HEK293 (cell line): Measurements from ENCODE around the gene PCBP1.

Experiments used
- EGR2 ChIP-seq: fragments of 450-650 bp; formaldehyde crosslinking; IDR thresholded peaks from 2 replicates; pipeline ENCODE4 v1.5.1; 2016; ENCODE audit warnings: low read depth, missing biosample characterization, missing genetic modification characterization
- GFI1B ChIP-seq: fragments of 450-650 bp; formaldehyde crosslinking; IDR thresholded peaks from 2 replicates; pipeline ENCODE4 v1.5.1; 2016; ENCODE audit warnings: missing biosample characterization, missing genetic modification characterization
- HOXD13 ChIP-seq: sonication (generic); formaldehyde crosslinking; IDR thresholded peaks from 2 replicates; pipeline ENCODE4 v1.8.0; 2022; ENCODE audit warnings: missing genetic modification reagents, borderline replicate concordance
- KLF7 ChIP-seq: fragments of 450-650 bp; formaldehyde crosslinking; IDR thresholded peaks from 2 replicates; pipeline ENCODE4 v1.5.1; 2016; ENCODE audit warnings: missing biosample characterization, missing genetic modification characterization, borderline replicate concordance
- SCRT2 ChIP-seq: fragments of 450-650 bp; formaldehyde crosslinking; IDR thresholded peaks from 2 replicates; pipeline ENCODE4 v1.5.1; 2016; ENCODE audit warnings: missing biosample characterization, missing genetic modification characterization
- SETDB1 ChIP-seq: IDR thresholded peaks from one replicate; pipeline ENCODE4 v1.6.1; 2017; ENCODE audit warnings: mild to moderate bottlenecking, low read length, moderate library complexity, mixed read lengths; ENCODE audit not compliant: insufficient read length
- SP3 ChIP-seq: fragments of 450-650 bp; formaldehyde crosslinking; IDR thresholded peaks from 2 replicates; pipeline ENCODE4 v1.5.1; 2016; ENCODE audit warnings: missing biosample characterization, missing genetic modification characterization
- SP7 ChIP-seq: fragments of 450-650 bp; formaldehyde crosslinking; IDR thresholded peaks from 2 replicates; pipeline ENCODE4 v1.5.1; 2016; ENCODE audit warnings: missing biosample characterization, missing genetic modification characterization
- ZBTB17 ChIP-seq: fragments of 450-650 bp; formaldehyde crosslinking; IDR thresholded peaks from 2 replicates; pipeline ENCODE4 v1.5.1; 2016; ENCODE audit warnings: missing biosample characterization, missing genetic modification characterization
- ZBTB21 ChIP-seq: fragments of 450-650 bp; formaldehyde crosslinking; IDR thresholded peaks from 2 replicates; pipeline ENCODE4 v1.5.1; 2017; ENCODE audit warnings: missing biosample characterization, missing genetic modification characterization
- ZNF138 ChIP-seq: fragments of 450-650 bp; formaldehyde crosslinking; IDR thresholded peaks from 2 replicates; pipeline ENCODE4 v1.5.1; 2016; ENCODE audit warnings: missing biosample characterization, missing genetic modification characterization, borderline replicate concordance
- ZNF140 ChIP-seq: fragments of 450-650 bp; formaldehyde crosslinking; IDR thresholded peaks from 2 replicates; pipeline ENCODE4 v1.5.1; 2016; ENCODE audit warnings: missing biosample characterization, missing genetic modification characterization
- ZNF155 ChIP-seq: fragments of 450-650 bp; formaldehyde crosslinking; IDR thresholded peaks from 2 replicates; pipeline ENCODE4 v1.5.1; 2016; ENCODE audit warnings: missing biosample characterization, missing genetic modification characterization
- ZNF211 ChIP-seq: fragments of 450-650 bp; formaldehyde crosslinking; IDR thresholded peaks from 2 replicates; pipeline ENCODE4 v1.5.1; 2016; ENCODE audit warnings: low read depth, missing biosample characterization, missing genetic modification characterization
- ZNF214 ChIP-seq: fragments of 450-650 bp; formaldehyde crosslinking; IDR thresholded peaks from 2 replicates; pipeline ENCODE4 v1.5.1; 2017; ENCODE audit warnings: missing biosample characterization, mild to moderate bottlenecking, missing genetic modification characterization, borderline replicate concordance
- ZNF221 ChIP-seq: fragments of 450-650 bp; formaldehyde crosslinking; IDR thresholded peaks from 2 replicates; pipeline ENCODE4 v1.5.1; 2017; ENCODE audit warnings: missing biosample characterization, missing genetic modification characterization, borderline replicate concordance
- ZNF292 ChIP-seq: fragments of 450-650 bp; formaldehyde crosslinking; IDR thresholded peaks from 2 replicates; pipeline ENCODE4 v1.5.1; 2016; ENCODE audit warnings: low read depth, missing biosample characterization, missing genetic modification characterization, borderline replicate concordance
- ZNF311 ChIP-seq: fragments of 450-650 bp; formaldehyde crosslinking; IDR thresholded peaks from 2 replicates; pipeline ENCODE4 v1.5.1; 2017; ENCODE audit warnings: missing biosample characterization, missing genetic modification characterization, borderline replicate concordance
- ZNF335 ChIP-seq: fragments of 450-650 bp; formaldehyde crosslinking; conservative IDR thresholded peaks from 2 replicates; pipeline ENCODE4 v1.5.1; 2016; ENCODE audit warnings: missing biosample characterization, missing genetic modification characterization
- ZNF404 ChIP-seq: fragments of 450-650 bp; formaldehyde crosslinking; IDR thresholded peaks from 2 replicates; pipeline ENCODE4 v1.5.1; 2017; ENCODE audit warnings: missing biosample characterization, missing genetic modification characterization
- ZNF626 ChIP-seq: fragments of 450-650 bp; sonication (Bioruptor Pico); formaldehyde crosslinking; IDR thresholded peaks from 2 replicates; pipeline ENCODE4 v1.5.1; 2018; ENCODE audit warnings: missing biosample characterization, missing genetic modification characterization, inconsistent platforms
- ZNF629 ChIP-seq: fragments of 450-650 bp; formaldehyde crosslinking; IDR thresholded peaks from 2 replicates; pipeline ENCODE4 v1.5.1; 2017; ENCODE audit warnings: missing biosample characterization, missing genetic modification characterization
- ZNF660 ChIP-seq: fragments of 450-650 bp; IDR thresholded peaks from 2 replicates; pipeline ENCODE4 v1.5.1; 2018; ENCODE audit warnings: missing biosample characterization, mild to moderate bottlenecking, missing genetic modification characterization
- TF ChIP-seq, protein P1 (sequence below): fragments of 450-650 bp; formaldehyde crosslinking; IDR thresholded peaks from 2 replicates; pipeline ENCODE4 v1.5.1; 2016; ENCODE audit warnings: missing biosample characterization, missing genetic modification characterization
- TF ChIP-seq, protein P2 (sequence below): fragments of 450-650 bp; formaldehyde crosslinking; IDR thresholded peaks from 2 replicates; pipeline ENCODE4 v1.5.1; 2016; ENCODE audit warnings: missing biosample characterization, missing genetic modification characterization
- TF ChIP-seq, protein P3 (sequence below): fragments of 450-650 bp; formaldehyde crosslinking; IDR thresholded peaks from 2 replicates; pipeline ENCODE4 v1.5.1; 2016; ENCODE audit warnings: missing biosample characterization, missing genetic modification characterization
- TF ChIP-seq, protein P4 (sequence below): fragments of 450-650 bp; formaldehyde crosslinking; IDR thresholded peaks from 2 replicates; pipeline ENCODE4 v1.5.1; 2016; ENCODE audit warnings: missing biosample characterization, missing genetic modification characterization
- TF ChIP-seq, protein P5 (sequence below): fragments of 450-650 bp; formaldehyde crosslinking; IDR thresholded peaks from 2 replicates; pipeline ENCODE4 v1.5.1; 2016; ENCODE audit warnings: missing biosample characterization, missing genetic modification characterization
- TF ChIP-seq, protein P6 (sequence below): fragments of 450-650 bp; formaldehyde crosslinking; IDR thresholded peaks from 2 replicates; pipeline ENCODE4 v1.5.1; 2017; ENCODE audit warnings: missing biosample characterization, missing genetic modification characterization

PCBP1 gene

DNA sequence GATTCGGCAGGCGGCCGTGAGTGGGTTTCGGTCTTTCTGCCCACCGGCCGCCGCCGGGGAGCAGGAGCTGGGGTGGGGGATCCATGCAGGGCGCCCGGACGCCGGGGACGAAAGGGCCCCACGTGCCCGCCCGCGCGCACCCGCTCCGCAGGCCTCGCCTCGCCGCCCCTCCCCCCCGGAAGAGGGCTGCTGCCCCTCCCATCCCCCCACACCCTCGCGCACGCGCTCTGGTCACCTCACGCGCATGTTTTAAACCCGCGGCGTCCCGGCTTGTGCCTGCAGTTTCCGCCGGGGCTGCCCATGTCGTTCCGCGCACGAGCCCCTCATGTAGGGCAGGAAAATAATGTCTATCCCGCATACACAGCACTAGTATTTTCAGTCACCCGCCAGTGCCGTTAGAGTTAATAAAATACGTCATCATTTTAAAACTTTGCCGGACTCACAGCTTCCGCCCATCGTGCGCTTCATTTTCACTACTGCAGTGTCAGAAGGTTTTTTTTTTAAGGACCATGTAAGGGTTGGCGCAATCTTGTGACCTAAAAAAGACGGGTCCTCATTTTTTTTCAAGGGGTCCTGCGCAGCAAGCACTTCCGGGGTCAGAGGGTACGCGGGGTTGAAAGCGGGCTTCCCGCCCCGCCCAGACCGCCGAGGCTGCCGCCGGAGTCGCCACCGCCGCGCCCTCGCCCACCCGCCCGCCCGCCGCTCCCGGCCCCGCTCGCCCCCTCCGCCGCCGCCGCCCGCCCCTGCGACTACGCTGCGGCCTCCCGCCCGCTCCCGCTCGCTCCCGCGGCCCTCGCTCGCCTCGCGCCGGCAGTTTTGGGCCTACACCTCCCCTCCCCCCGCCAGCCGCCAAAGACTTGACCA lies at the start of gene PCBP1 (continued):
- TF ChIP-seq, protein P1, sequence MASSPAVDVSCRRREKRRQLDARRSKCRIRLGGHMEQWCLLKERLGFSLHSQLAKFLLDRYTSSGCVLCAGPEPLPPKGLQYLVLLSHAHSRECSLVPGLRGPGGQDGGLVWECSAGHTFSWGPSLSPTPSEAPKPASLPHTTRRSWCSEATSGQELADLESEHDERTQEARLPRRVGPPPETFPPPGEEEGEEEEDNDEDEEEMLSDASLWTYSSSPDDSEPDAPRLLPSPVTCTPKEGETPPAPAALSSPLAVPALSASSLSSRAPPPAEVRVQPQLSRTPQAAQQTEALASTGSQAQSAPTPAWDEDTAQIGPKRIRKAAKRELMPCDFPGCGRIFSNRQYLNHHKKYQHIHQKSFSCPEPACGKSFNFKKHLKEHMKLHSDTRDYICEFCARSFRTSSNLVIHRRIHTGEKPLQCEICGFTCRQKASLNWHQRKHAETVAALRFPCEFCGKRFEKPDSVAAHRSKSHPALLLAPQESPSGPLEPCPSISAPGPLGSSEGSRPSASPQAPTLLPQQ (tag by site-specific recombination) = 0 out of 2 replicates have a peak, but pooled peaks have one; percentile 14
- TF ChIP-seq KLF7 (tag by site-specific recombination) (no peak), GFI1B (tag by site-specific recombination) (no peak), SP3 (tag by site-specific recombination) (peak; percentile 74), SETDB1 (no peak), ZNF404 (no peak), SP7 (tag by site-specific recombination) (peak; percentile 29; the same call in 1 of the 2 replicates), HOXD13 (CRISPR knock-in tag) (no peak), SCRT2 (no peak), ZBTB21 (tag by site-specific recombination) (peak; percentile 80), ZNF211 (no peak), ZNF660 (tag by site-specific recombination) (peak; percentile 27; the same call in 1 of the 2 replicates), ZNF221 (no peak), ZNF626 (no peak), ZNF155 (tag by site-specific recombination) (no peak), ZBTB17 (0 out of 2 replicates have a peak, but pooled peaks have one; percentile 25), ZNF214 (tag by site-specific recombination) (no peak), ZNF311 (tag by site-specific recombination) (no peak), ZNF292 (no peak), ZNF140 (no peak), ZNF138 (tag by site-specific recombination) (no peak), ZNF335 (tag by site-specific recombination) (peak; percentile 100), ZNF629 (tag by site-specific recombination) (peak; percentile 90), EGR2 (tag by site-specific recombination) (peak; percentile 51)
- TF ChIP-seq, protein P2, sequence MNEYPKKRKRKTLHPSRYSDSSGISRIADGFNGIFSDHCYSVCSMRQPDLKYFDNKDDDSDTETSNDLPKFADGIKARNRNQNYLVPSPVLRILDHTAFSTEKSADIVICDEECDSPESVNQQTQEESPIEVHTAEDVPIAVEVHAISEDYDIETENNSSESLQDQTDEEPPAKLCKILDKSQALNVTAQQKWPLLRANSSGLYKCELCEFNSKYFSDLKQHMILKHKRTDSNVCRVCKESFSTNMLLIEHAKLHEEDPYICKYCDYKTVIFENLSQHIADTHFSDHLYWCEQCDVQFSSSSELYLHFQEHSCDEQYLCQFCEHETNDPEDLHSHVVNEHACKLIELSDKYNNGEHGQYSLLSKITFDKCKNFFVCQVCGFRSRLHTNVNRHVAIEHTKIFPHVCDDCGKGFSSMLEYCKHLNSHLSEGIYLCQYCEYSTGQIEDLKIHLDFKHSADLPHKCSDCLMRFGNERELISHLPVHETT (tag by site-specific recombination) = peak; percentile 69
- TF ChIP-seq, protein P3, sequence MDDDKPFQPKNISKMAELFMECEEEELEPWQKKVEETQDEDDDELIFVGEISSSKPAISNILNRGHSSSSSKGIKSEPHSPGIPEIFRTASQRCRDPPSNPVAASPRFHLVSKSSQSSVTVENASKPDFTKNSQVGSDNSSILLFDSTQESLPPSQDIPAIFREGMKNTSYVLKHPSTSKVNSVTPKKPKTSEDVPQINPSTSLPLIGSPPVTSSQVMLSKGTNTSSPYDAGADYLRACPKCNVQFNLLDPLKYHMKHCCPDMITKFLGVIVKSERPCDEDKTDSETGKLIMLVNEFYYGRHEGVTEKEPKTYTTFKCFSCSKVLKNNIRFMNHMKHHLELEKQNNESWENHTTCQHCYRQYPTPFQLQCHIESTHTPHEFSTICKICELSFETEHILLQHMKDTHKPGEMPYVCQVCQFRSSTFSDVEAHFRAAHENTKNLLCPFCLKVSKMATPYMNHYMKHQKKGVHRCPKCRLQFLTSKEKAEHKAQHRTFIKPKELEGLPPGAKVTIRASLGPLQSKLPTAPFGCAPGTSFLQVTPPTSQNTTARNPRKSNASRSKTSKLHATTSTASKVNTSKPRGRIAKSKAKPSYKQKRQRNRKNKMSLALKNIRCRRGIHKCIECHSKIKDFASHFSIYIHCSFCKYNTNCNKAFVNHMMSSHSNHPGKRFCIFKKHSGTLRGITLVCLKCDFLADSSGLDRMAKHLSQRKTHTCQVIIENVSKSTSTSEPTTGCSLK (tag by site-specific recombination) = no peak
- TF ChIP-seq, protein P4, sequence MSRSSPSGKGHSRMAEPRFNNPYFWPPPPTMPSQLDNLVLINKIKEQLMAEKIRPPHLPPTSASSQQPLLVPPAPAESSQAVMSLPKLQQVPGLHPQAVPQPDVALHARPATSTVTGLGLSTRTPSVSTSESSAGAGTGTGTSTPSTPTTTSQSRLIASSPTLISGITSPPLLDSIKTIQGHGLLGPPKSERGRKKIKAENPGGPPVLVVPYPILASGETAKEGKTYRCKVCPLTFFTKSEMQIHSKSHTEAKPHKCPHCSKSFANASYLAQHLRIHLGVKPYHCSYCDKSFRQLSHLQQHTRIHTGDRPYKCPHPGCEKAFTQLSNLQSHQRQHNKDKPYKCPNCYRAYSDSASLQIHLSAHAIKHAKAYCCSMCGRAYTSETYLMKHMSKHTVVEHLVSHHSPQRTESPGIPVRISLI (tag by site-specific recombination) = peak; percentile 99
- TF ChIP-seq, protein P5, sequence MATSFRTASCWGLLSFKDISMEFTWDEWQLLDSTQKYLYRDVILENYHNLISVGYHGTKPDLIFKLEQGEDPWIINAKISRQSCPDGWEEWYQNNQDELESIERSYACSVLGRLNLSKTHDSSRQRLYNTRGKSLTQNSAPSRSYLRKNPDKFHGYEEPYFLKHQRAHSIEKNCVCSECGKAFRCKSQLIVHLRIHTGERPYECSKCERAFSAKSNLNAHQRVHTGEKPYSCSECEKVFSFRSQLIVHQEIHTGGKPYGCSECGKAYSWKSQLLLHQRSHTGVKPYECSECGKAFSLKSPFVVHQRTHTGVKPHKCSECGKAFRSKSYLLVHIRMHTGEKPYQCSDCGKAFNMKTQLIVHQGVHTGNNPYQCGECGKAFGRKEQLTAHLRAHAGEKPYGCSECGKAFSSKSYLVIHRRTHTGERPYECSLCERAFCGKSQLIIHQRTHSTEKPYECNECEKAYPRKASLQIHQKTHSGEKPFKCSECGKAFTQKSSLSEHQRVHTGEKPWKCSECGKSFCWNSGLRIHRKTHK (tag by site-specific recombination) = no peak
- TF ChIP-seq, protein P6, sequence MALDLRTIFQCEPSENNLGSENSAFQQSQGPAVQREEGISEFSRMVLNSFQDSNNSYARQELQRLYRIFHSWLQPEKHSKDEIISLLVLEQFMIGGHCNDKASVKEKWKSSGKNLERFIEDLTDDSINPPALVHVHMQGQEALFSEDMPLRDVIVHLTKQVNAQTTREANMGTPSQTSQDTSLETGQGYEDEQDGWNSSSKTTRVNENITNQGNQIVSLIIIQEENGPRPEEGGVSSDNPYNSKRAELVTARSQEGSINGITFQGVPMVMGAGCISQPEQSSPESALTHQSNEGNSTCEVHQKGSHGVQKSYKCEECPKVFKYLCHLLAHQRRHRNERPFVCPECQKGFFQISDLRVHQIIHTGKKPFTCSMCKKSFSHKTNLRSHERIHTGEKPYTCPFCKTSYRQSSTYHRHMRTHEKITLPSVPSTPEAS = no peak
